RWPE2 (cell line): ENCODE data around the gene SPATA9.

ENCODE experiments used
- ATAC-seq: fragments of 200-7000 bp; cut with Tn5 transposase; 3 replicates; pipeline ENCODE4 v1.9.1; 2021; ENCODE audit warnings: low read depth
- DNase-seq: peaks from one replicate; pipeline ENCODE4 v3.0.0-alpha.2; 2020; ENCODE audit warnings: low spot score
- H3K27ac ChIP-seq: fragments of 450-650 bp; 2 replicates; pipeline ENCODE4 v1.5.1; 2017; ENCODE audit warnings: mild to moderate bottlenecking; ENCODE audit not compliant: poor library complexity, severe bottlenecking
- H3K27me3 ChIP-seq: fragments of 250-450 bp; sonication (Bioruptor Pico); 2 replicates; pipeline ENCODE4 v1.5.1; 2021; ENCODE audit warnings: mild to moderate bottlenecking, moderate library complexity; ENCODE audit not compliant: insufficient read depth, poor library complexity, severe bottlenecking
- H3K36me3 ChIP-seq: fragments of 250-450 bp; sonication (Bioruptor Pico); 2 replicates; pipeline ENCODE4 v1.5.1; 2020; ENCODE audit warnings: low read depth, mild to moderate bottlenecking, moderate library complexity
- H3K4me1 ChIP-seq: fragments of 250-450 bp; sonication (Bioruptor Pico); 2 replicates; pipeline ENCODE4 v1.5.1; 2021; ENCODE audit warnings: mild to moderate bottlenecking, moderate library complexity; ENCODE audit not compliant: insufficient read depth, poor library complexity, severe bottlenecking
- H3K4me3 ChIP-seq: fragments of 250-450 bp; sonication (Bioruptor Pico); 2 replicates; pipeline ENCODE4 v1.5.1; 2021; ENCODE audit warnings: mild to moderate bottlenecking, moderate library complexity; ENCODE audit not compliant: severe bottlenecking
- H3K9me3 ChIP-seq: fragments of 250-450 bp; sonication (Bioruptor Pico); 2 replicates; pipeline ENCODE4 v1.5.1; 2021; ENCODE audit warnings: mild to moderate bottlenecking, moderate library complexity; ENCODE audit not compliant: severe bottlenecking
- CTCF ChIP-seq: fragments of 450-650 bp; IDR thresholded peaks from one replicate; pipeline ENCODE4 v1.5.1; 2017; ENCODE audit warnings: mild to moderate bottlenecking, moderate library complexity; ENCODE audit not compliant: poor library complexity, severe bottlenecking

SPATA9 gene

GRCh38 chr5:95644351-95645042, 38.3 kb downstream of the SPATA9 start:
- Histone ChIP-seq H3K27me3 (no peaks in the 10 kb centered on the region), H3K9me3 (no peaks in the 10 kb centered on the region), H3K36me3 (peaks cover 3% of the 10 kb centered on the region; the same call in 1 of the 2 replicates), H3K27ac (no peak overlapping the region), H3K4me3 (no peak overlapping the region), H3K4me1 (peaks cover 7% of the 10 kb centered on the region)
- DNase-seq (no peak), ATAC-seq (no peak)
- TF ChIP-seq CTCF = peak; percentile 96

GRCh38 chr5:95643152-95643551, 39.6 kb downstream of the SPATA9 start:
- no peak for DNase-seq
- Histone ChIP-seq H3K27me3 (no peaks in the 10 kb centered on the region), H3K9me3 (no peaks in the 10 kb centered on the region), H3K4me1 (peaks cover 6% of the 10 kb centered on the region), H3K4me3 (no peak overlapping the region), H3K36me3 (peaks cover 1% of the 10 kb centered on the region; the same call in 1 of the 2 replicates), H3K27ac (no peak overlapping the region)
- TF ChIP-seq CTCF = no peak
- no peak for ATAC-seq

- no peak overlapping the region for H3K4me3 ChIP-seq
- no peaks in the 10 kb centered on the region for H3K4me1 ChIP-seq
- H3K27ac ChIP-seq = no peak overlapping the region
- no peak for DNase-seq
- no peaks in the 10 kb centered on the region for H3K36me3 ChIP-seq
- no peak for TF ChIP-seq CTCF
- no peaks in the 10 kb centered on the region for H3K27me3 ChIP-seq
- H3K9me3 ChIP-seq = no peaks in the 10 kb centered on the region
- no peak for ATAC-seq
Observed at GRCh38 chr5:95641741-95642220, 41.0 kb downstream of the SPATA9 start.

GRCh38 chr5:95638632-95639031, 44.2 kb downstream of the SPATA9 start:
- Histone ChIP-seq H3K4me3 (no peak overlapping the region), H3K9me3 (no peaks in the 10 kb centered on the region), H3K4me1 (no peaks in the 10 kb centered on the region), H3K27me3 (no peaks in the 10 kb centered on the region), H3K36me3 (no peaks in the 10 kb centered on the region), H3K27ac (no peak overlapping the region)
- TF ChIP-seq CTCF = no peak
- DNase-seq (no peak), ATAC-seq (no peak)

GRCh38 chr5:95634081-95634480, 48.7 kb downstream of the SPATA9 start:
- DNase-seq (no peak), ATAC-seq (no peak)
- H3K9me3 ChIP-seq = no peaks in the 10 kb centered on the region
- H3K4me1 ChIP-seq = peaks cover 10% of the 10 kb centered on the region
- H3K4me3 ChIP-seq = no peak overlapping the region
- no peaks in the 10 kb centered on the region for H3K36me3 ChIP-seq
- H3K27me3 ChIP-seq = no peaks in the 10 kb centered on the region
- H3K27ac ChIP-seq = no peak overlapping the region
- no peak for TF ChIP-seq CTCF
